H1 (cell line): ENCODE data around the gene SPACA7. TPM values are rescaled to one million over a fixed set of nuclear protein-coding genes. Genes with fewer than 3 reads are reported as not detected.
A peak's percentile ranks its signal among the peaks of the same experiment; 100 is the strongest.

Experiments used
- CTCF ChIA-PET: fragments of 300-600 bp; sonication (Branson Sonifier 250); formaldehyde crosslinking; loops from one replicate; lab custom pipeline; 2021; ENCODE audit not compliant: partially characterized antibody; lab: Charles Lee
- POLR2A ChIA-PET: fragments of 300-600 bp; sonication (Branson Sonifier 250); formaldehyde crosslinking; loops from one replicate; lab custom pipeline; 2021; ENCODE audit warnings: inconsistent platforms; ENCODE audit not compliant: partially characterized antibody; lab: Charles Lee
- DNase-seq, 2 experiments: peaks; one replicate each; pipeline versions ENCODE4 v3.0.0 to v3.0.0-alpha.2; 2010 to 2022; ENCODE audit warnings: low spot score in 2 of 2, low read depth in 1 of 2, mixed read lengths in 1 of 2
- FAIRE-seq: peaks from 2 replicates; lab custom pipeline; 2011; peaks lifted over from hg19 to GRCh38; lab: Jason Lieb, UNC
- H2AFZ ChIP-seq: 2 replicates; pipeline ENCODE4 v1.8.1; 2012; ENCODE audit warnings: low read length, inconsistent platforms
- H2AK5ac ChIP-seq: 2 replicates; pipeline ENCODE4 v1.6.1; 2013; ENCODE audit warnings: low read depth, low read length
- H2BK120ac ChIP-seq: replicated peaks from 2 replicates; pipeline ENCODE3; 2013; ENCODE audit warnings: low read depth, low read length, inconsistent platforms
- H2BK12ac ChIP-seq: 2 replicates; pipeline ENCODE4 v1.6.1; 2013; ENCODE audit warnings: low read depth, low read length
- H2BK15ac ChIP-seq: 2 replicates; pipeline ENCODE4 v1.6.1; 2013; ENCODE audit warnings: low read length
- H2BK20ac ChIP-seq: 2 replicates; pipeline ENCODE4 v1.6.1; 2013; ENCODE audit warnings: low read length
- H2BK5ac ChIP-seq: 2 replicates; pipeline ENCODE4 v1.6.1; 2013; ENCODE audit warnings: low read depth, low read length
- H3K14ac ChIP-seq: 2 replicates; pipeline ENCODE4 v1.6.1; 2013; ENCODE audit warnings: inconsistent platforms; ENCODE audit not compliant: insufficient read length
- H3K18ac ChIP-seq: 2 replicates; pipeline ENCODE4 v1.6.1; 2013; ENCODE audit warnings: low read length; ENCODE audit errors: extremely low read depth
- H3K23ac ChIP-seq: 2 replicates; pipeline ENCODE4 v1.6.1; 2013; ENCODE audit warnings: inconsistent platforms; ENCODE audit not compliant: insufficient read length
- H3K23me2 ChIP-seq: 2 replicates; pipeline ENCODE4 v1.6.1; 2013; ENCODE audit warnings: low read depth, low read length
- H3K27ac ChIP-seq: 2 replicates; pipeline ENCODE4 v1.6.1; 2011; ENCODE audit warnings: low read depth, low read length, inconsistent platforms
- H3K27me3 ChIP-seq, 4 experiments: replicated peaks in 1 of 4; 1 replicate in 1 of 4; 2 replicates in 3 of 4; pipeline versions ENCODE4 v1.6.1 to v1.8.1; 2011 to 2013; ENCODE audit warnings: low read length in 3 of 4, mild to moderate bottlenecking in 3 of 4, inconsistent platforms in 2 of 4, mixed read lengths in 2 of 4, moderate library complexity in 1 of 4; ENCODE audit not compliant: control insufficient read depth in 3 of 4, insufficient read depth in 3 of 4; ENCODE audit errors: extremely low read depth in 1 of 4
- H3K36me3 ChIP-seq, 4 experiments: 2 replicates each; pipeline versions ENCODE4 v1.6.1 to v1.8.1; 2011 to 2013; ENCODE audit warnings: mild to moderate bottlenecking in 4 of 4, low read length in 3 of 4, moderate library complexity in 2 of 4, control low read depth in 1 of 4, inconsistent platforms in 1 of 4; ENCODE audit not compliant: insufficient read depth in 4 of 4, control insufficient read depth in 2 of 4
- H3K4ac ChIP-seq: replicated peaks from 2 replicates; pipeline ENCODE3; 2013; ENCODE audit warnings: low read length, low read depth, mixed read lengths, inconsistent platforms; ENCODE audit not compliant: insufficient read length
- H3K4me1 ChIP-seq, 4 experiments: replicated peaks in 1 of 4; 1 replicate in 1 of 4; 2 replicates in 3 of 4; pipeline versions ENCODE4 v1.6.1 to v1.8.1; 2011 to 2013; ENCODE audit warnings: low read length in 3 of 4, inconsistent platforms in 2 of 4, mixed read lengths in 1 of 4; ENCODE audit not compliant: insufficient read depth in 4 of 4, control insufficient read depth in 3 of 4
- H3K4me2 ChIP-seq, 2 experiments: 2 replicates each; pipeline versions ENCODE4 v1.6.1 to v1.8.1; 2011 to 2013; ENCODE audit warnings: low read depth in 2 of 2, low read length in 2 of 2, control low read depth in 1 of 2, inconsistent platforms in 1 of 2, mild to moderate bottlenecking in 1 of 2; ENCODE audit not compliant: insufficient read depth in 1 of 2
- H3K4me3 ChIP-seq, 4 experiments: fragments of 200-600, 300-600 bp in 1 of 4; sonication (generic), shearing (Covaris generic), sonication (Bioruptor Twin) in 1 of 4; 2 replicates each; pipeline versions ENCODE4 v1.5.1 to v1.8.1; 2011 to 2016; ENCODE audit warnings: low read length in 4 of 4, low read depth in 3 of 4, control low read depth in 2 of 4, inconsistent platforms in 2 of 4, mild to moderate bottlenecking in 2 of 4, mixed read lengths in 1 of 4, moderate library complexity in 1 of 4; ENCODE audit not compliant: insufficient read depth in 2 of 4; ENCODE audit errors: extremely low read depth in 1 of 4
- H3K56ac ChIP-seq: replicated peaks from 2 replicates; pipeline ENCODE3; 2013; ENCODE audit warnings: low read depth, mild to moderate bottlenecking, mixed read lengths, low read length, inconsistent platforms; ENCODE audit not compliant: insufficient read length
- H3K79me1 ChIP-seq: 2 replicates; pipeline ENCODE4 v1.6.1; 2013; ENCODE audit warnings: low read depth, low read length, control low read depth
- H3K79me2 ChIP-seq, 2 experiments: 2 replicates each; pipeline versions ENCODE4 v1.6.1 to v1.8.1; 2012 to 2013; ENCODE audit warnings: low read length in 2 of 2, mild to moderate bottlenecking in 2 of 2, inconsistent platforms in 1 of 2; ENCODE audit not compliant: insufficient read depth in 2 of 2, control insufficient read depth in 1 of 2
- H3K9ac ChIP-seq, 4 experiments: replicated peaks in 1 of 4; 1 replicate in 1 of 4; 2 replicates in 3 of 4; pipeline versions ENCODE4 v1.6.1 to v1.8.1; 2011 to 2013; ENCODE audit warnings: low read depth in 3 of 4, low read length in 3 of 4, control low read depth in 2 of 4, mild to moderate bottlenecking in 2 of 4, moderate library complexity in 2 of 4, inconsistent platforms in 1 of 4; ENCODE audit errors: extremely low read depth in 1 of 4
- H3K9me3 ChIP-seq, 2 experiments: 2 replicates each; pipeline versions ENCODE4 v1.6.1 to v1.8.1; 2012 to 2013; ENCODE audit warnings: mild to moderate bottlenecking in 2 of 2, moderate library complexity in 2 of 2, control low read depth in 1 of 2, inconsistent platforms in 1 of 2, low read depth in 1 of 2, low read length in 1 of 2, mixed read lengths in 1 of 2; ENCODE audit not compliant: insufficient read depth in 2 of 2
- H4K20me1 ChIP-seq, 2 experiments: replicated peaks in 1 of 2; 2 replicates each; pipeline versions ENCODE3 to v1.8.1; 2011 to 2013; ENCODE audit warnings: inconsistent platforms in 2 of 2, low read length in 2 of 2, mild to moderate bottlenecking in 1 of 2; ENCODE audit not compliant: insufficient read depth in 2 of 2, control insufficient read depth in 1 of 2
- H4K5ac ChIP-seq: 2 replicates; pipeline ENCODE4 v1.6.1; 2013; ENCODE audit warnings: low read length, low read depth, mixed read lengths, inconsistent platforms; ENCODE audit not compliant: insufficient read length
- H4K8ac ChIP-seq: 2 replicates; pipeline ENCODE4 v1.8.0; 2013; ENCODE audit warnings: mild to moderate bottlenecking, moderate library complexity, low read length, inconsistent platforms; ENCODE audit not compliant: insufficient read depth; ENCODE audit errors: extremely low read depth
- H4K91ac ChIP-seq: replicated peaks from 2 replicates; pipeline ENCODE3; 2013; ENCODE audit warnings: low read length, mixed read lengths, inconsistent platforms; ENCODE audit not compliant: insufficient read length
- CBX5 ChIP-seq: fragments of 300-800, 300-1000 bp; sonication (generic); IDR thresholded peaks from 2 replicates; pipeline ENCODE4 v1.7.1; 2016; ENCODE audit warnings: antibody characterized with exemption, low read length, low read depth
- GTF2F1 ChIP-seq: IDR thresholded peaks from 2 replicates; pipeline ENCODE4 v1.6.1; 2012; ENCODE audit warnings: low read depth, low read length, improper control_type of control experiment, borderline replicate concordance
- MAX ChIP-seq: IDR thresholded peaks from 2 replicates; pipeline ENCODE4 v1.6.1; 2012; ENCODE audit warnings: inconsistent platforms
- TEAD4 ChIP-seq: IDR thresholded peaks from 2 replicates; pipeline ENCODE4 v1.6.1; 2012; ENCODE audit warnings: low read depth, low read length, inconsistent platforms, mixed read lengths
- WGBS, 2 experiments: shearing (Covaris generic) in 1 of 2; methylation state at CpG; one replicate each; pipeline versions ENCODE4 v1.1.6 to v1.1.7; 2013 to 2015; ENCODE audit warnings: low lambda C conversion rate in 2 of 2, mixed read lengths in 2 of 2, inconsistent platforms in 1 of 2, low coverage in 1 of 2, missing lambda C conversion rate in 1 of 2; ENCODE audit not compliant: insufficient replicate concordance in 2 of 2, insufficient coverage in 1 of 2, insufficient read length in 1 of 2; ENCODE audit errors: extremely low coverage in 1 of 2, missing lambda C conversion rate in 1 of 2; 5-methylcytosine and 5-hydroxymethylcytosine counted together
- polyA plus RNA-seq, 7 experiments: library from polyadenylated mRNA; depleted of rRNA in 3 of 7; stranded (reverse) in 5 of 7; unstranded in 2 of 7; fragments of >200 nt in 5 of 7; fragments of 200-250 nt in 2 of 7; gene quantifications; 1 replicate in 5 of 7; 2 replicates in 1 of 7; 4 replicates in 1 of 7; pipeline versions ENCODE4 v1.2.1 to v1.2.3, GENCODE V29; 2011 to 2013; ENCODE audit warnings: missing spikeins in 2 of 7, mixed read lengths in 2 of 7
- total RNA-seq: library from RNA; stranded (reverse); fragmentation: NEBNext Ultra II Directional; extraction: Animal tissue kit (Norgen Biotek cat#: 25700); gene quantifications from 2 replicates; pipeline ENCODE4 v1.2.1, GENCODE V29; 2021

SPACA7 gene
- total and polyA plus RNA-seq, 2 of the 8 experiments (the other 6 are each of a cell fraction or from before 2014, with no cell fraction given), result not detected

GRCh38 chr13:112453207-112453829, 77.2 kb downstream of the SPACA7 start:
- H3K23ac ChIP-seq, result no peak overlapping the region
- 93% methylated on average over 32 of the region's 32 CpGs; no CpG with 5 or more reads in 1 of the 2 experiments for WGBS, 2 experiments

More at GRCh38 chr13:112453207-112453829, 77.2 kb downstream of the SPACA7 start:
- no peaks in the 10 kb centered on the region for H3K23me2 ChIP-seq
- H2AFZ ChIP-seq, result no peak overlapping the region
- H2BK15ac ChIP-seq, result no peak overlapping the region
- H3K4me2 ChIP-seq, result no peak overlapping the region
- H3K79me1 ChIP-seq, result no peaks in the 10 kb centered on the region
- no peak overlapping the region for H3K4me3 ChIP-seq
- no peak overlapping the region for H2BK120ac ChIP-seq
- no peak overlapping the region for H2BK12ac ChIP-seq
- no peaks in the 10 kb centered on the region for H3K27me3 ChIP-seq
- H3K14ac ChIP-seq, result no peak overlapping the region
- DNase-seq, result peak in 1 of 2 experiments; percentile 42
- POLR2A ChIA-PET, result no interaction called here
- H2AK5ac ChIP-seq, result no peak overlapping the region
- H3K4me1 ChIP-seq, result no peaks in the 10 kb centered on the region
- no peak overlapping the region for H4K8ac ChIP-seq
- no peak for FAIRE-seq
- no peaks in the 10 kb centered on the region for H3K79me2 ChIP-seq
- no peak overlapping the region for H4K5ac ChIP-seq
- H2BK20ac ChIP-seq, result no peak overlapping the region
- H3K27ac ChIP-seq, result no peak overlapping the region
- H3K4ac ChIP-seq, result no peak overlapping the region
- no peak overlapping the region for H3K18ac ChIP-seq
- no peak overlapping the region for H2BK5ac ChIP-seq
- H3K9me3 ChIP-seq, result no peaks in the 10 kb centered on the region
- H3K9ac ChIP-seq, result no peak overlapping the region
- CTCF ChIA-PET, result interaction anchor here (1.1 to 2.4 kb wide), 4 partner anchors 9 to 979 kb away, joined by 3 to 14 read pairs (median 4); no protein-coding TSS in a partner anchor
- TF ChIP-seq TEAD4 (no peak), CBX5 (no peak), MAX (no peak), GTF2F1 (no peak)
- H3K56ac ChIP-seq, result no peak overlapping the region
- H4K91ac ChIP-seq, result no peak overlapping the region
- H4K20me1 ChIP-seq, result no peaks in the 10 kb centered on the region
- H3K36me3 ChIP-seq, result no peaks in the 10 kb centered on the region
